Measurements from ENCODE around the gene LAIR2. TPM values are rescaled to one million over a fixed set of nuclear protein-coding genes. Genes with fewer than 3 reads are reported as not detected.
"Not testable (repeated sequence)": the region's sequence is repeated elsewhere in the genome, so short reads cannot be mapped to it uniquely, and the experiment has no call there.

LAIR2 gene
- total RNA-seq, 1 experiment from 2014 or later = not detected

GRCh38 chr19:54493967-54494585 lies 8.6 kb upstream of the LAIR2 start:
- Histone ChIP-seq H2AFZ (ENCODE audit: low read depth, low read length, poor library complexity, severe bottlenecking) (no peak overlapping the region), H3K4me2 (ENCODE audit: low read length) (no peak overlapping the region), H3K36me3 (ENCODE audit: control insufficient read depth in 1 of 2, insufficient read depth in 2 of 2, low read length in 2 of 2) (no peaks in the 10 kb centered on the region), H3K4me1 (ENCODE audit: control insufficient read depth in 1 of 2, insufficient read depth in 2 of 2, low read length in 2 of 2) (no peaks in the 10 kb centered on the region), H4K20me1 (ENCODE audit: insufficient read depth) (no peaks in the 10 kb centered on the region), H3K9me3 (ENCODE audit: control insufficient read depth in 1 of 2, insufficient read depth in 1 of 2, low read depth in 1 of 2, low read length in 2 of 2) (no peaks in the 10 kb centered on the region), H3K27ac (ENCODE audit: low read depth, low read length) (no peak overlapping the region), H3K9me2 (ENCODE audit: insufficient read depth) (no peaks in the 10 kb centered on the region), H3K27me3 (ENCODE audit: insufficient read depth, low read length) (peaks cover 28% of the 10 kb centered on the region), H3K4me3 (replicated peaks in 1 of 2; ENCODE audit: low read depth in 1 of 2, low read length in 2 of 2) (no peak overlapping the region), H3K9ac (ENCODE audit: low read length) (no peak overlapping the region), H3K79me2 (ENCODE audit: insufficient read depth, low read length) (no peaks in the 10 kb centered on the region)
- intact Hi-C loops (cut with micrococcal nuclease) = no loop called here
- no peak for TF ChIP-seq EZH2 (IDR thresholded peaks at IDR 0.05)
- TF ChIP-seq EZH2phosphoT487 (IDR thresholded peaks at IDR 0.05; ENCODE audit: borderline replicate concordance) = no peak
- TF ChIP-seq ATF3 (IDR thresholded peaks at IDR 0.05) = no peak
- no peak for TF ChIP-seq CBX3 (IDR thresholded peaks at IDR 0.05; ENCODE audit: low read depth)
- no peak for TF ChIP-seq MAX (IDR thresholded peaks at IDR 0.05)
- no peak for TF ChIP-seq TCF7L2 (IDR thresholded peaks at IDR 0.05; ENCODE audit: borderline replicate concordance, extremely low read depth, insufficient read depth, insufficient read length)
- no peak for TF ChIP-seq JUND (IDR thresholded peaks at IDR 0.05)
- TF ChIP-seq CEBPB (IDR thresholded peaks at IDR 0.05; ENCODE audit: low read depth) = no peak
- no peak for TF ChIP-seq REST (IDR thresholded peaks at IDR 0.05; ENCODE audit: low read depth)
- no peak for TF ChIP-seq SRF (IDR thresholded peaks at IDR 0.05; ENCODE audit: low read depth)
- TF ChIP-seq CTCF (IDR thresholded peaks at IDR 0.05 in 2 of 3, conservative IDR thresholded peaks at IDR 0.05 in 1 of 3; ENCODE audit: borderline replicate concordance in 1 of 3, insufficient read depth in 1 of 3, low read depth in 2 of 3, low read length in 2 of 3) = no peak
- no TSS peak for BruUV-seq (replicated peaks)
- CTCF ChIA-PET = no interaction called here
- ATAC-seq (no peak), DNase-seq (ENCODE audit: low read depth, low spot score) (no peak)
- RAD21 ChIA-PET (ENCODE audit: low non-redundant PET in 1 of 2, low total read pairs in 2 of 2, uncharacterized antibody in 2 of 2, unreplicated experiment in 2 of 2) = no interaction called here
- POLR2A ChIA-PET = no interaction called here

- H3K79me2 ChIP-seq (ENCODE audit: insufficient read depth, low read length); DNase-seq (ENCODE audit: low read depth, low spot score); H3K27ac ChIP-seq (ENCODE audit: low read depth, low read length); CTCF ChIA-PET; H3K4me3 ChIP-seq (replicated peaks in 1 of 2; ENCODE audit: low read depth in 1 of 2, low read length in 2 of 2); intact Hi-C loops (cut with micrococcal nuclease); POLR2A ChIA-PET; H2AFZ ChIP-seq (ENCODE audit: low read depth, low read length, poor library complexity, severe bottlenecking); H3K9me3 ChIP-seq (ENCODE audit: control insufficient read depth in 1 of 2, insufficient read depth in 1 of 2, low read depth in 1 of 2, low read length in 2 of 2); H3K9ac ChIP-seq (ENCODE audit: low read length); H4K20me1 ChIP-seq (ENCODE audit: insufficient read depth); RAD21 ChIA-PET (ENCODE audit: low non-redundant PET in 1 of 2, low total read pairs in 2 of 2, uncharacterized antibody in 2 of 2, unreplicated experiment in 2 of 2); H3K4me1 ChIP-seq (ENCODE audit: control insufficient read depth in 1 of 2, insufficient read depth in 2 of 2, low read length in 2 of 2); BruUV-seq (replicated peaks); H3K36me3 ChIP-seq (ENCODE audit: control insufficient read depth in 1 of 2, insufficient read depth in 2 of 2, low read length in 2 of 2); H3K9me2 ChIP-seq (ENCODE audit: insufficient read depth); ATAC-seq; H3K4me2 ChIP-seq (ENCODE audit: low read length): not testable (repeated sequence)
- peaks cover 27% of the 10 kb centered on the region for H3K27me3 ChIP-seq (ENCODE audit: insufficient read depth, low read length)
Measured at GRCh38 chr19:54495284-54495683, 7.3 kb upstream of the LAIR2 start.

Measured in HCT116 (cell line).